Transverse colon (tissue), 4 donors: Measurements from ENCODE around the gene FMNL3. TPM values are rescaled to one million over a fixed set of nuclear protein-coding genes. Genes with fewer than 3 reads are reported as not detected.

Experiments used
- DNase-seq: peaks from one replicate; pipeline ENCODE4 v3.0.0-alpha.2; 2019
- H3K27ac ChIP-seq, 4 donors: fragments of 200-600 bp; sonication (generic); 2 replicates each; pipeline ENCODE4 v1.5.1; 2016 to 2018; ENCODE audit warnings: inconsistent platforms in 4 of 4
- H3K27me3 ChIP-seq: fragments of 200-600 bp; sonication (generic); 2 replicates; pipeline ENCODE4 v1.5.1; 2017; ENCODE audit warnings: inconsistent platforms
- H3K36me3 ChIP-seq, 4 donors: fragments of 200-600 bp; sonication (generic); 2 replicates each; pipeline ENCODE4 v1.5.1; 2017 to 2019; ENCODE audit warnings: inconsistent platforms in 4 of 4
- H3K4me1 ChIP-seq, 4 donors: fragments of 200-600 bp; sonication (generic); 2 replicates each; pipeline ENCODE4 v1.5.1; 2017 to 2020; ENCODE audit warnings: inconsistent platforms in 4 of 4
- H3K4me3 ChIP-seq, 4 donors: fragments of 200-600 bp; sonication (generic); 1 replicate in 1 of 4; 2 replicates in 3 of 4; pipeline versions ENCODE4 v1.5.1 to v1.6.1; 2017 to 2019; ENCODE audit warnings: inconsistent platforms in 4 of 4
- H3K9me3 ChIP-seq, 2 donors: fragments of 200-600 bp; sonication (generic); 2 replicates each; pipeline ENCODE4 v1.5.1; 2017 to 2019; ENCODE audit warnings: inconsistent platforms in 2 of 2
- CTCF ChIP-seq, 5 experiments: fragments of 200-600 bp in 3 of 5; fragments of 450-650 bp in 2 of 5; sonication (generic) in 3 of 5; IDR thresholded peaks; 1 replicate in 2 of 5; 2 replicates in 3 of 5; pipeline ENCODE4 v1.5.1; 2016 to 2017; ENCODE audit warnings: antibody characterized with exemption in 5 of 5, inconsistent platforms in 3 of 5, mild to moderate bottlenecking in 2 of 5, moderate library complexity in 1 of 5
- EP300 ChIP-seq: sonication (generic); formaldehyde crosslinking; IDR thresholded peaks from one replicate; pipeline ENCODE4 v1.6.1; 2017; ENCODE audit warnings: antibody characterized with exemption, low read depth
- POLR2A ChIP-seq: fragments of 450-650 bp; IDR thresholded peaks from one replicate; pipeline ENCODE4 v1.6.1; 2016; ENCODE audit warnings: antibody characterized with exemption, mild to moderate bottlenecking, moderate library complexity
- POLR2AphosphoS5 ChIP-seq, 3 donors: sonication (generic); formaldehyde crosslinking; IDR thresholded peaks; one replicate each; pipeline ENCODE4 v1.6.1; 2016; ENCODE audit warnings: antibody characterized with exemption in 3 of 3
- WGBS, 2 donors: methylation state at CpG; one replicate each; pipeline ENCODE4 v1.1.5; 2018; ENCODE audit warnings: low coverage in 1 of 2; 5-methylcytosine and 5-hydroxymethylcytosine counted together
- in situ Hi-C, 4 donors: fragments of 200-750 bp; cut with MboI; loops; one replicate each; pipeline versions ENCODE4 v1.15.0 to v1.15.1; 2017; ENCODE audit warnings: low sequenced_read_pairs in 3 of 4, low pct_ligation_motif_present in 1 of 4, low pct_unique_long_range_greater_than_20kb in 1 of 4
- intact Hi-C: fragments of 100-400 bp; cut with DNase I; formaldehyde crosslinking; loops from one replicate; pipeline ENCODE4 v1.15.1; 2023; ENCODE audit warnings: low total_unique reads
- total RNA-seq, 4 donors: library from RNA; depleted of rRNA; stranded (reverse); fragments of >200 nt; gene quantifications; one replicate each; pipeline ENCODE4 v1.1.0, GENCODE V29; 2016

FMNL3 gene
- total RNA-seq, 4 donors from 2014 or later = 5.3 to 16.5 (median 8.2) TPM

DNA sequence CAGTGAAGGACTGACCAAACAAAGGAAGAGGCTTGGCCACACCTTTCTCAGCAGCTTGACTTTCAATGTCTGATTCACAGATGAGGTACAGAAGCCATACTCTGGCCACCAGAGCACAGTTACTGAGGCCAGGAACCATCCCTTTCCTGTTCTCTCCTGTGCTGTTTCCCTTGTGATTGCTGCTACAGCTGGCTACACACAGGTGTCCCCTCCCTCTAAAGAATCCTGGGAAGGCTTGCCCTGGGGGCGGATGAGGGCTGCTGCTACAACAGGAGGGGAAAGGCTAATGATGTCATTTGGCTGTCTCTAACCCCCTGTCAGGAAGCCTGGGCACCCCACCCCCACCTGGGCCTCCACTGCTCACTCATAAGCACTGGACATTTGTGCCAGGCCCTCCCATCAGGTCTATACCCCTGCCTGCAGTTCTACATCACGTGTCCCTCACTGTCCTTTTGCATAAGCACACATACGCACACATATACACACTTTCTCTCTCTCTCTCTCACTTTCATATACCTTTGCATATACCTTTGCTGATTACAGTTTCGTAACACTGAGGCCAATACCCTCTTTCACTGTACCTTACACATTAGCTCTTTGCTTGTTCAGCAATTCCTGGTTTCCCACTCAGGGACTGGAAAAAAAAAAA lies 42.5 kb downstream of the FMNL3 start:
- Histone ChIP-seq H3K27me3 (no peaks in the 10 kb centered on the region), H3K36me3 (no peaks in the 10 kb centered on the region), H3K27ac (peak overlapping the region in 3 of 4 donors; percentile 4 to 76 (median 64)), H3K4me3 (no peak overlapping the region), H3K4me1 (peaks cover 8 to 35% (median 16%) of the 10 kb centered on the region in 4 donors), H3K9me3 (no peaks in the 10 kb centered on the region)
- in situ Hi-C loops = no loop called here
- TF ChIP-seq POLR2AphosphoS5 (IDR thresholded peaks at IDR 0.05) = no peak
- no peak for TF ChIP-seq EP300
- TF ChIP-seq CTCF (IDR thresholded peaks at IDR 0.05) = no peak
- no peak for TF ChIP-seq POLR2A
- 82 to 83% methylated on average over 2 to 4 of the region's 4 CpGs for WGBS, 2 donors
- intact Hi-C loops = no loop called here
- no peak for DNase-seq

DNA sequence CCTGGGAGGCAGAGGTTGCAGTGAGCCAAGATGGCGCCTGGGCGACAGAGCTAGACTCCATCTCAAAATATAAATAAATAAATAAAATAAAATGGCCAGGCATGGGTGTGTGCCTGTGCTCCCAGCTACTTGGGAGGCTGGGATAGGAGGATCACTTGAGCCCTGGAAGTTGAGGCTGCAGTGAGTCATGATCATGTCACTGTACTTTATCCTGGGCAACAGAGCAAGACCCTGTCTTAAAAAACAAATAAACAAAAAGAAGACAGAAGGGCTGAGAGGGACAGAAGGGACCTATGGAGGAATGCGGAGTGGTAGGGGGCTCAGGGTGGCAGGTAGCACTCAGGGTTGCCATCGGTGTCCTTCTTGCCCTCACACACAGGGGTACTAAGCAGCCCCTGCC lies 43.0 kb downstream of the FMNL3 start:
- Histone ChIP-seq H3K27me3 (no peaks in the 10 kb centered on the region), H3K27ac (peak overlapping the region in 3 of 4 donors; percentile 64 to 76 (median 71)), H3K4me1 (peaks cover 8 to 35% (median 16%) of the 10 kb centered on the region in 4 donors), H3K9me3 (no peaks in the 10 kb centered on the region), H3K4me3 (no peak overlapping the region), H3K36me3 (no peaks in the 10 kb centered on the region)
- TF ChIP-seq POLR2AphosphoS5 (IDR thresholded peaks at IDR 0.05) = no peak
- no peak for TF ChIP-seq CTCF (IDR thresholded peaks at IDR 0.05)
- no peak for TF ChIP-seq POLR2A
- TF ChIP-seq EP300 = no peak
- 97 to 100% methylated on average over 4 of the region's 4 CpGs for WGBS, 2 donors
- in situ Hi-C loops (no loop called here), intact Hi-C loops (no loop called here)
- no peak for DNase-seq

DNA sequence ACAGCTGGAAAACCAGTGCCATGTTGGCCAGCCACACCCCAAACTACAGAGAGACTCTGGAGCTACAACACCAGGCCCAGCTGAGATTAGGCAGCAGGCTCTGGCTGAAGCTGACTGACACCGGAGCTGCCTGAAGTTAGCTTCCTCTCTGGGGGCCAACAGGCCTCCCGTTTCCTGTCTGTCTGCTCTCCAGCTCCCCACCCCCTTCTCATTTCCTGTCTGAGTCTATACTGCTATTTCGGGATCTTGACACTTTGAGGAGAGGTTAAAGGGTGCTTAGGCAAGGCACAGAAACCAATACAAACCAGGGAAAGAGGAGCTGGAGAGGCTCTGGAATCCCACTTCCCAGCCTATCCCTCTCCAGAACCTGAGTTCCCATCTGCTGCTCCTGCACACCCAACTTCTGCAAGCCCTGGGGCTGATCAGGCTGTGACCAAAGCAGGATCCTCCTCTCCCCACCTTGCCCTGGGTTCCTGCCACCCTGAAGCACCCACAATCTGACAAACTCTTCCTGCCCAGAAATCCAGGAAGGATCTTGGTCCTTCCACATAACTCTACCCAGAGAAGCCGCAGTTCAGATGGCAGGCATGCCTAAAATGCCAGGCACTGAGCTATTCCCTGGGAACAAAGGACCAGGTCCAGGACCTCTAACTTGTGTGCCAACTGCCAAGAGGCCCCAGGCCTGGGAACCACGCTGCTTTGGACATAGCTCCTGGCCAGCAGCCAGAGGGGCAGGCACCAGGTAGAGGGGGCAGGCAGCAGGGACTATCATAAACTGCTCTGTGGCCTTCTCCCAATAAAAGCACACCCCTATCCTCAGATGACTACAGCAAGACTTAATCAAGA lies 44.0 kb downstream of the FMNL3 start:
- Histone ChIP-seq H3K36me3 (no peaks in the 10 kb centered on the region), H3K27ac (peak overlapping the region; percentile 64 to 76 (median 71)), H3K27me3 (no peaks in the 10 kb centered on the region), H3K4me1 (peaks cover 8 to 35% (median 16%) of the 10 kb centered on the region in 4 donors), H3K4me3 (no peak overlapping the region), H3K9me3 (no peaks in the 10 kb centered on the region)
- 56% methylated on average over 5 of the region's 5 CpGs; no CpG with 5 or more reads in 1 of the 2 donors for WGBS, 2 donors
- intact Hi-C loops (no loop called here), in situ Hi-C loops (no loop called here)
- TF ChIP-seq POLR2AphosphoS5 (IDR thresholded peaks at IDR 0.05) = peak in 1 of 3 donors; percentile 59
- TF ChIP-seq POLR2A = no peak
- DNase-seq = peak; percentile 63

- intact Hi-C loops = no loop called here
- peaks cover 8 to 35% (median 16%) of the 10 kb centered on the region in 4 donors for H3K4me1 ChIP-seq
- no peaks in the 10 kb centered on the region for H3K9me3 ChIP-seq
- 86 to 98% methylated on average over 1 to 3 of the region's 3 CpGs for WGBS, 2 donors
- in situ Hi-C loops = no loop called here
- no peak overlapping the region for H3K4me3 ChIP-seq
- no peaks in the 10 kb centered on the region for H3K27me3 ChIP-seq
- H3K27ac ChIP-seq = peak overlapping the region in 2 of 4 donors; percentile 71 to 76
- TF ChIP-seq EP300 (no peak), CTCF (IDR thresholded peaks at IDR 0.05) (no peak), POLR2A (no peak), POLR2AphosphoS5 (IDR thresholded peaks at IDR 0.05) (no peak)
- DNase-seq = no peak
- H3K36me3 ChIP-seq = no peaks in the 10 kb centered on the region
These were observed 45.5 kb downstream of the FMNL3 start for GRCh38 chr12:49661746-49662145.
